IPS-20b (cell line): ENCODE data around the gene SLC13A1.
"Not testable (repeated sequence)": the region's sequence is repeated elsewhere in the genome, so short reads cannot be mapped to it uniquely, and the experiment has no call there.

Experiments used
- H3K27ac ChIP-seq: one replicate; pipeline ENCODE4 v1.5.1; 2013; ENCODE audit warnings: low read length
- H3K27me3 ChIP-seq: 2 replicates; pipeline ENCODE4 v1.6.1; 2013; ENCODE audit warnings: mild to moderate bottlenecking, low read length, inconsistent platforms; ENCODE audit not compliant: insufficient read depth
- H3K36me3 ChIP-seq: 2 replicates; pipeline ENCODE4 v1.6.1; 2013; ENCODE audit warnings: low read depth, mild to moderate bottlenecking, inconsistent platforms, low read length, moderate library complexity; ENCODE audit not compliant: insufficient read depth
- H3K4me1 ChIP-seq: 2 replicates; pipeline ENCODE4 v1.6.1; 2013; ENCODE audit warnings: mild to moderate bottlenecking, control low read depth, inconsistent platforms, low read length, moderate library complexity; ENCODE audit not compliant: insufficient read depth
- H3K4me3 ChIP-seq: 2 replicates; pipeline ENCODE4 v1.5.1; 2013; ENCODE audit warnings: mild to moderate bottlenecking, low read length, inconsistent platforms
- H3K9ac ChIP-seq: 2 replicates; pipeline ENCODE4 v1.6.1; 2013; ENCODE audit warnings: low read depth, mild to moderate bottlenecking, inconsistent platforms, low read length, moderate library complexity
- H3K9me3 ChIP-seq: 2 replicates; pipeline ENCODE4 v1.6.1; 2013; ENCODE audit warnings: mild to moderate bottlenecking, low read depth, low read length, inconsistent platforms; ENCODE audit not compliant: insufficient read depth

SLC13A1 gene

GRCh38 chr7:123115331-123115730 lies 84.4 kb downstream of the SLC13A1 start:
- no peak overlapping the region for H3K4me3 ChIP-seq
- H3K27ac ChIP-seq: no peak overlapping the region
- no peak overlapping the region for H3K9ac ChIP-seq
- no peaks in the 10 kb centered on the region for H3K9me3 ChIP-seq
- H3K27me3 ChIP-seq: no peaks in the 10 kb centered on the region
- no peaks in the 10 kb centered on the region for H3K36me3 ChIP-seq
- H3K4me1 ChIP-seq: peaks cover 14% of the 10 kb centered on the region

- Histone ChIP-seq H3K4me3 (no peak overlapping the region), H3K27ac (no peak overlapping the region), H3K36me3 (no peaks in the 10 kb centered on the region), H3K9ac (no peak overlapping the region), H3K27me3 (no peaks in the 10 kb centered on the region), H3K9me3 (no peaks in the 10 kb centered on the region), H3K4me1 (peaks cover 14% of the 10 kb centered on the region)
Measured at GRCh38 chr7:123114288-123114687, 85.5 kb downstream of the SLC13A1 start.

GRCh38 chr7:123112833-123113232 lies 86.9 kb downstream of the SLC13A1 start:
- Histone ChIP-seq H3K36me3 (no peaks in the 10 kb centered on the region), H3K27ac (no peak overlapping the region), H3K4me1 (peaks cover 7% of the 10 kb centered on the region), H3K4me3 (no peak overlapping the region), H3K9ac (no peak overlapping the region), H3K27me3 (no peaks in the 10 kb centered on the region), H3K9me3 (peaks cover 5% of the 10 kb centered on the region)

GRCh38 chr7:123099712-123100111 lies 100.1 kb downstream of the SLC13A1 start:
- no peak overlapping the region for H3K9ac ChIP-seq
- no peak overlapping the region for H3K4me3 ChIP-seq
- H3K4me1 ChIP-seq: no peaks in the 10 kb centered on the region
- no peak overlapping the region for H3K27ac ChIP-seq
- peaks cover 4% of the 10 kb centered on the region; the same call in 1 of the 2 replicates for H3K9me3 ChIP-seq
- H3K36me3 ChIP-seq: no peaks in the 10 kb centered on the region
- no peaks in the 10 kb centered on the region for H3K27me3 ChIP-seq

GRCh38 chr7:123096976-123097375 lies 102.8 kb downstream of the SLC13A1 start:
- Histone ChIP-seq H3K4me3 (no peak overlapping the region), H3K4me1 (no peaks in the 10 kb centered on the region), H3K27me3 (no peaks in the 10 kb centered on the region), H3K9ac (no peak overlapping the region), H3K36me3 (no peaks in the 10 kb centered on the region), H3K27ac (no peak overlapping the region), H3K9me3 (peaks cover 4% of the 10 kb centered on the region; the same call in 1 of the 2 replicates)

GRCh38 chr7:123096434-123096833 lies 103.3 kb downstream of the SLC13A1 start:
- H3K9ac ChIP-seq: no peak overlapping the region
- no peak overlapping the region for H3K27ac ChIP-seq
- H3K4me3 ChIP-seq: no peak overlapping the region
- peaks cover 4% of the 10 kb centered on the region; the same call in 1 of the 2 replicates for H3K9me3 ChIP-seq
- no peaks in the 10 kb centered on the region for H3K4me1 ChIP-seq
- H3K27me3 ChIP-seq: no peaks in the 10 kb centered on the region
- no peaks in the 10 kb centered on the region for H3K36me3 ChIP-seq

GRCh38 chr7:123090456-123090855 lies 109.3 kb downstream of the SLC13A1 start:
- H3K36me3 ChIP-seq: no peaks in the 10 kb centered on the region
- H3K4me3 ChIP-seq: no peak overlapping the region
- no peak overlapping the region for H3K9ac ChIP-seq
- H3K27ac ChIP-seq: no peak overlapping the region
- no peaks in the 10 kb centered on the region for H3K4me1 ChIP-seq
- H3K27me3 ChIP-seq: no peaks in the 10 kb centered on the region
- peaks cover 7% of the 10 kb centered on the region for H3K9me3 ChIP-seq

- not testable (repeated sequence) for H3K27ac ChIP-seq, H3K9ac ChIP-seq, H3K36me3 ChIP-seq, H3K4me1 ChIP-seq, H3K27me3 ChIP-seq, H3K4me3 ChIP-seq
- peaks cover 13% of the 10 kb centered on the region for H3K9me3 ChIP-seq
Measured at GRCh38 chr7:123086910-123087309, 112.9 kb downstream of the SLC13A1 start.

GRCh38 chr7:123084861-123085260 lies 114.9 kb downstream of the SLC13A1 start:
- peaks cover 13% of the 10 kb centered on the region for H3K9me3 ChIP-seq
- not testable (repeated sequence) for H3K27ac ChIP-seq

GRCh38 chr7:123079021-123079420 lies 120.7 kb downstream of the SLC13A1 start:
- H3K4me3 ChIP-seq: no peak overlapping the region
- no peak overlapping the region for H3K9ac ChIP-seq
- no peaks in the 10 kb centered on the region for H3K36me3 ChIP-seq
- no peak overlapping the region for H3K27ac ChIP-seq
- no peaks in the 10 kb centered on the region for H3K27me3 ChIP-seq
- no peaks in the 10 kb centered on the region for H3K4me1 ChIP-seq
- no peaks in the 10 kb centered on the region for H3K9me3 ChIP-seq

More at GRCh38 chr7:123084861-123085260, 114.9 kb downstream of the SLC13A1 start:
- not testable (repeated sequence) for H3K9ac ChIP-seq, H3K36me3 ChIP-seq, H3K4me3 ChIP-seq, H3K4me1 ChIP-seq, H3K27me3 ChIP-seq

- H3K36me3 ChIP-seq: no peaks in the 10 kb centered on the region
- H3K9ac ChIP-seq: no peak overlapping the region
- H3K9me3 ChIP-seq: no peaks in the 10 kb centered on the region
- H3K27ac ChIP-seq: no peak overlapping the region
- H3K4me1 ChIP-seq: no peaks in the 10 kb centered on the region
- H3K4me3 ChIP-seq: no peak overlapping the region
- H3K27me3 ChIP-seq: no peaks in the 10 kb centered on the region
Measured at GRCh38 chr7:123075838-123076467, 123.8 kb downstream of the SLC13A1 start.

GRCh38 chr7:123070702-123071286 lies 129.0 kb downstream of the SLC13A1 start:
- Histone ChIP-seq H3K27ac (no peak overlapping the region), H3K36me3 (no peaks in the 10 kb centered on the region), H3K9ac (no peak overlapping the region), H3K4me3 (no peak overlapping the region), H3K27me3 (no peaks in the 10 kb centered on the region), H3K9me3 (no peaks in the 10 kb centered on the region), H3K4me1 (no peaks in the 10 kb centered on the region)
